BE2C (cell line): Measurements from ENCODE around the gene GAD2.

Experiments used
- DNase-seq: peaks from one replicate; pipeline ENCODE4 v3.0.0-alpha.2; 2020
- H3K27me3 ChIP-seq: fragments of 250-450 bp; sonication (Bioruptor Pico); 2 replicates; pipeline ENCODE4 v1.5.1; 2020; ENCODE audit warnings: mild to moderate bottlenecking
- H3K36me3 ChIP-seq: fragments of 250-450 bp; sonication (Bioruptor Pico); 2 replicates; pipeline ENCODE4 v1.5.1; 2020; ENCODE audit warnings: mild to moderate bottlenecking
- H3K4me1 ChIP-seq: fragments of 250-450 bp; sonication (Bioruptor Pico); 2 replicates; pipeline ENCODE4 v1.5.1; 2020
- H3K4me3 ChIP-seq: 2 replicates; pipeline ENCODE4 v1.5.1; 2011; ENCODE audit warnings: low read depth, low read length
- H3K9me3 ChIP-seq: fragments of 250-450 bp; sonication (Bioruptor Pico); 2 replicates; pipeline ENCODE4 v1.5.1; 2020
- CTCF ChIP-seq: IDR thresholded peaks from 2 replicates; pipeline ENCODE4 v1.5.1; 2012; ENCODE audit warnings: mild to moderate bottlenecking, low read depth, low read length

The GAD2 gene

GRCh38 chr10:26213157-26213800 is 3.3 kb upstream of the GAD2 start:
- no peak overlapping the region for H3K4me3 ChIP-seq
- H3K9me3 ChIP-seq: no peaks in the 10 kb centered on the region
- no peak for DNase-seq
- no peaks in the 10 kb centered on the region for H3K36me3 ChIP-seq
- no peak for TF ChIP-seq CTCF
- H3K4me1 ChIP-seq: no peaks in the 10 kb centered on the region
- peaks cover 56% of the 10 kb centered on the region for H3K27me3 ChIP-seq

GRCh38 chr10:26214004-26214403 is 2.6 kb upstream of the GAD2 start:
- no peaks in the 10 kb centered on the region for H3K4me1 ChIP-seq
- H3K27me3 ChIP-seq: peaks cover 64% of the 10 kb centered on the region
- no peaks in the 10 kb centered on the region for H3K9me3 ChIP-seq
- TF ChIP-seq CTCF: no peak
- H3K4me3 ChIP-seq: no peak overlapping the region
- no peaks in the 10 kb centered on the region for H3K36me3 ChIP-seq
- DNase-seq: no peak

- no peak for TF ChIP-seq CTCF
- H3K36me3 ChIP-seq: no peaks in the 10 kb centered on the region
- H3K4me1 ChIP-seq: no peaks in the 10 kb centered on the region
- H3K27me3 ChIP-seq: peaks cover 68% of the 10 kb centered on the region
- H3K9me3 ChIP-seq: no peaks in the 10 kb centered on the region
- no peak overlapping the region for H3K4me3 ChIP-seq
- DNase-seq: no peak
These were observed 1.8 kb upstream of the GAD2 start for GRCh38 chr10:26214551-26215395.

GRCh38 chr10:26215396-26215934 is 1.1 kb upstream of the GAD2 start:
- no peaks in the 10 kb centered on the region for H3K36me3 ChIP-seq
- TF ChIP-seq CTCF: no peak
- no peak for DNase-seq
- H3K27me3 ChIP-seq: peaks cover 75% of the 10 kb centered on the region
- H3K4me1 ChIP-seq: no peaks in the 10 kb centered on the region
- H3K4me3 ChIP-seq: no peak overlapping the region
- no peaks in the 10 kb centered on the region for H3K9me3 ChIP-seq

GRCh38 chr10:26215935-26216584 is 514 bp upstream of the GAD2 start:
- H3K4me3 ChIP-seq: no peak overlapping the region
- H3K27me3 ChIP-seq: peaks cover 77% of the 10 kb centered on the region
- H3K36me3 ChIP-seq: no peaks in the 10 kb centered on the region
- no peaks in the 10 kb centered on the region for H3K9me3 ChIP-seq
- DNase-seq: no peak
- TF ChIP-seq CTCF: no peak
- no peaks in the 10 kb centered on the region for H3K4me1 ChIP-seq
